Calu3 (cell line): ENCODE measurements around the gene GRIK2. TPM values are rescaled to one million over a fixed set of nuclear protein-coding genes. Genes with fewer than 3 reads are reported as not detected.

Experiments used
- BruUV-seq: library from RNA; stranded (reverse); fragments of 400-500 nt; replicated peaks from 2 replicates; lab custom pipeline; 2021; lab: Mats Ljungman, UMichigan
- CTCF ChIA-PET: fragments of 300-600 bp; sonication (Branson Sonifier 250); formaldehyde crosslinking; loops from one replicate; lab custom pipeline; 2022; ENCODE audit warnings: antibody characterized with exemption; lab: Charles Lee
- DNase-seq: peaks from one replicate; pipeline ENCODE4 v3.0.0; 2022
- H3K27ac Mint-ChIP-seq: one replicate; pipeline ENCODE4 v1.8.0; 2022; ENCODE audit warnings: mixed read lengths; ENCODE audit not compliant: unreplicated experiment
- H3K27me3 Mint-ChIP-seq: one replicate; pipeline ENCODE4 v1.8.0; 2022; ENCODE audit warnings: mixed read lengths; ENCODE audit not compliant: unreplicated experiment
- H3K36me3 Mint-ChIP-seq: one replicate; pipeline ENCODE4 v1.8.0; 2022; ENCODE audit warnings: mild to moderate bottlenecking, moderate library complexity, mixed read lengths; ENCODE audit not compliant: insufficient read depth, unreplicated experiment
- H3K4me1 Mint-ChIP-seq: one replicate; pipeline ENCODE4 v1.8.0; 2022; ENCODE audit warnings: mild to moderate bottlenecking, low read depth, mixed read lengths; ENCODE audit not compliant: unreplicated experiment
- H3K4me3 Mint-ChIP-seq: one replicate; pipeline ENCODE4 v1.8.0; 2022; ENCODE audit warnings: mild to moderate bottlenecking, low read depth, moderate library complexity, mixed read lengths; ENCODE audit not compliant: unreplicated experiment
- H3K9me3 Mint-ChIP-seq: one replicate; pipeline ENCODE4 v1.8.0; 2022; ENCODE audit warnings: low read depth, mixed read lengths; ENCODE audit not compliant: unreplicated experiment
- CTCF ChIP-seq: fragments of 200-600 bp; IDR thresholded peaks from one replicate; pipeline ENCODE4 v1.8.0; 2022; ENCODE audit warnings: antibody characterized with exemption; ENCODE audit not compliant: unreplicated experiment
- intact Hi-C: fragments of 100-400 bp; cut with micrococcal nuclease; formaldehyde crosslinking; loops from one replicate; pipeline ENCODE4 v1.10.0; 2022; ENCODE audit not compliant: unreplicated experiment
- total RNA-seq: library from RNA; stranded (reverse); gene quantifications from 2 replicates; pipeline ENCODE4 v1.2.3, GENCODE V29; 2022

The GRIK2 gene
- total RNA-seq, 1 experiment from 2014 or later, result 3.3 TPM

GRCh38 chr6:101429845-101430244 lies 36.3 kb downstream of the GRIK2 start:
- CTCF ChIA-PET, result interaction anchor here (0.5 kb wide), 1 partner anchor 75 kb away, joined by 3 read pairs; no protein-coding TSS in a partner anchor
- H3K36me3 Mint-ChIP-seq, result no peaks in the 10 kb centered on the region
- intact Hi-C loops, result no loop called here

GRCh38 chr6:101433141-101433540 lies 39.6 kb downstream of the GRIK2 start:
- H3K9me3 Mint-ChIP-seq, result no peaks in the 10 kb centered on the region
- TF ChIP-seq CTCF, result no peak
- no peaks in the 10 kb centered on the region for H3K4me1 Mint-ChIP-seq
- DNase-seq, result no peak
- H3K4me3 Mint-ChIP-seq, result no peak overlapping the region
- CTCF ChIA-PET, result no interaction called here
- intact Hi-C loops, result no loop called here
- H3K36me3 Mint-ChIP-seq, result no peaks in the 10 kb centered on the region
- H3K27me3 Mint-ChIP-seq, result no peaks in the 10 kb centered on the region
- no TSS peak for BruUV-seq
- H3K27ac Mint-ChIP-seq, result no peak overlapping the region

More at GRCh38 chr6:101429845-101430244, 36.3 kb downstream of the GRIK2 start:
- Mint-ChIP-seq H3K9me3 (no peaks in the 10 kb centered on the region), H3K4me3 (no peak overlapping the region), H3K4me1 (no peaks in the 10 kb centered on the region), H3K27ac (no peak overlapping the region), H3K27me3 (no peaks in the 10 kb centered on the region)
- DNase-seq, result no peak
- BruUV-seq, result no TSS peak
- no peak for TF ChIP-seq CTCF

- CTCF ChIA-PET, result no interaction called here
- DNase-seq, result no peak
- no peaks in the 10 kb centered on the region for H3K36me3 Mint-ChIP-seq
- intact Hi-C loops, result no loop called here
- no peak overlapping the region for H3K4me3 Mint-ChIP-seq
- H3K27ac Mint-ChIP-seq, result no peak overlapping the region
- no peaks in the 10 kb centered on the region for H3K9me3 Mint-ChIP-seq
- no peaks in the 10 kb centered on the region for H3K4me1 Mint-ChIP-seq
- H3K27me3 Mint-ChIP-seq, result no peaks in the 10 kb centered on the region
- no peak for TF ChIP-seq CTCF
- no TSS peak for BruUV-seq
These were observed 41.1 kb downstream of the GRIK2 start for GRCh38 chr6:101434601-101435000.

GRCh38 chr6:101435038-101435437 lies 41.5 kb downstream of the GRIK2 start:
- TF ChIP-seq CTCF, result no peak
- BruUV-seq, result no TSS peak
- Mint-ChIP-seq H3K4me3 (no peak overlapping the region), H3K27me3 (no peaks in the 10 kb centered on the region), H3K27ac (no peak overlapping the region), H3K36me3 (no peaks in the 10 kb centered on the region), H3K4me1 (no peaks in the 10 kb centered on the region), H3K9me3 (no peaks in the 10 kb centered on the region)
- CTCF ChIA-PET, result no interaction called here
- intact Hi-C loops, result no loop called here
- no peak for DNase-seq
